Pancreas (tissue), 10 donors: ENCODE data around the gene HRH4. TPM values are rescaled to one million over a fixed set of nuclear protein-coding genes. Genes with fewer than 3 reads are reported as not detected.

Source experiments
- ATAC-seq, 4 donors: fragments of 200-7000 bp; cut with Tn5 transposase; one replicate each; pipeline versions ENCODE4 v1.8.0 to v1.9.1; 2020; ENCODE audit warnings: mild to moderate bottlenecking in 4 of 4, moderate library complexity in 4 of 4
- DNase-seq, 6 donors: peaks; one replicate each; pipeline ENCODE4 v3.0.0-alpha.2; 2020
- FAIRE-seq: peaks from 2 replicates; lab custom pipeline; 2012; peaks lifted over from hg19 to GRCh38; lab: Jason Lieb, UNC
- H3K27ac ChIP-seq, 4 donors: fragments of 200-600 bp; sonication (generic); 1 replicate in 3 of 4; 2 replicates in 1 of 4; pipeline versions ENCODE4 v1.5.0 to v1.8.0; 2020
- H3K27me3 ChIP-seq, 4 donors: fragments of 200-600 bp; one replicate each; pipeline ENCODE4 v1.8.0; 2021
- H3K36me3 ChIP-seq, 3 donors: fragments of 200-600 bp; sonication (generic) in 1 of 3; one replicate each; pipeline versions ENCODE4 v1.5.0 to v1.8.0; 2020 to 2021
- H3K4me1 ChIP-seq, 3 donors: fragments of 200-600 bp; one replicate each; pipeline ENCODE4 v1.8.0; 2021
- H3K4me3 ChIP-seq, 4 donors: fragments of 200-600 bp; sonication (generic) in 2 of 4; one replicate each; pipeline versions ENCODE4 v1.5.0 to v1.8.0; 2020 to 2021
- H3K9me3 ChIP-seq, 4 donors: fragments of 200-600 bp; one replicate each; pipeline ENCODE4 v1.8.0; 2021
- CTCF ChIP-seq, 4 donors: fragments of 200-600 bp; sonication (generic) in 3 of 4; IDR thresholded peaks; one replicate each; pipeline versions ENCODE4 v1.5.0 to v1.8.0; 2021; ENCODE audit warnings: antibody characterized with exemption in 4 of 4
- WGBS, 2 donors: extraction: QIAGEN DNeasy Blood & Tissue Kit; methylation state at CpG; one replicate each; pipeline ENCODE4 v1.1.7; 2013; 5-methylcytosine and 5-hydroxymethylcytosine counted together
- intact Hi-C, 3 donors: fragments of 100-400 bp; cut with DNase I; formaldehyde crosslinking; loops; one replicate each; pipeline versions ENCODE4 v1.11.1 to v1.14.2; 2022
- polyA plus RNA-seq, 2 donors: library from polyadenylated mRNA; stranded (reverse); fragments of 200-250 nt; gene quantifications; one replicate each; pipeline ENCODE4 v1.2.3, GENCODE V29; 2013
- total RNA-seq, 6 donors: library from RNA; stranded (reverse); fragmentation: NEBNext Ultra II Directional in 4 of 6; extraction: Animal tissue kit (Norgen Biotek cat#: 25700) in 4 of 6; gene quantifications; one replicate each; pipeline versions ENCODE4 v1.2.1 to v1.2.4, GENCODE V29; 2021 to 2023
- donor health status: healthy with polysubstance abuse.
- donor health status: DM: no; HTN: no; CAD: no; lungs with moderate emphysema.
- donor health status: DM: no; HTN: no; CAD: no.
- donor health status: control.
- donor health status: control.
- donor health status: Bipolar disorder and iron deficiency.
- donor health status: DM: yes; HTN: yes; CAD: no.
- donor health status: DM: no; HTN: no; CAD: no.
- donor health status: DM: no; HTN: no; CAD: no.
- donor health status: DM: yes; HTN: yes; CAD: no.

HRH4 gene
- total and polyA plus RNA-seq, 8 donors, result 0.06 TPM; not detected in 7

GRCh38 chr18:24428709-24429108 lies 31.7 kb upstream of the HRH4 start:
- Histone ChIP-seq H3K9me3 (no peaks in the 10 kb centered on the region), H3K4me3 (no peak overlapping the region), H3K27me3 (peaks cover 0 to 12% (median 2%) of the 10 kb centered on the region in 4 donors), H3K4me1 (no peaks in the 10 kb centered on the region), H3K36me3 (no peaks in the 10 kb centered on the region), H3K27ac (no peak overlapping the region)
- ATAC-seq (no peak), FAIRE-seq (no peak), DNase-seq (no peak)
- WGBS, 2 donors, result 68 to 74% methylated on average over 3 of the region's 3 CpGs
- intact Hi-C loops, result no loop called here
- no peak for TF ChIP-seq CTCF (IDR thresholded peaks at IDR 0.05)

DNA sequence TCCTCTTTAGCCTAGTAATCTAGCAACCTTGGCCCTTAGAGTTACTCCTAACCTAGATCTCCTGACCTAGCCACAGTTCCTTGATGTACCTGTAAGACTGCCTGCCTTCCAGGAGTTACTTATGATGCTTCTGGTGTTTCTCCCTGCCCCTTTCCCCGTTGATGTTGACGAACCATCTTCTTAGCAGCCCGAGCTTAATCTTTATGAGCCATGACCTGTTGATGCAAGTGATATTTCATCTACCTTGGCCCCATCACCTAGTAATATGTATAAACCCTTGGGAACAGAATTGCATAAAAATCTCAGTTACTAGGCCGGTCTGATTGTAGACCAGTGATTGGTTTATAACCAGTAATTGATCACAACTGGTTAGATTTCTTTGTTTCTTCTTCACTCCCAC lies 31.2 kb upstream of the HRH4 start:
- no peak for TF ChIP-seq CTCF (IDR thresholded peaks at IDR 0.05)
- Histone ChIP-seq H3K4me1 (no peaks in the 10 kb centered on the region), H3K27ac (no peak overlapping the region), H3K27me3 (peaks cover 0 to 9% (median 2%) of the 10 kb centered on the region in 4 donors), H3K36me3 (no peaks in the 10 kb centered on the region), H3K4me3 (no peak overlapping the region), H3K9me3 (no peaks in the 10 kb centered on the region)
- no peak for DNase-seq
- no peak for ATAC-seq
- FAIRE-seq, result no peak
- intact Hi-C loops, result no loop called here
- WGBS, 2 donors, result 94 to 97% methylated on average over 4 of the region's 4 CpGs

- no peaks in the 10 kb centered on the region for H3K27me3 ChIP-seq
- H3K4me1 ChIP-seq, result no peaks in the 10 kb centered on the region
- FAIRE-seq (no peak), ATAC-seq (no peak), DNase-seq (no peak)
- intact Hi-C loops, result no loop called here
- H3K4me3 ChIP-seq, result no peak overlapping the region
- 95 to 98% methylated on average over 3 of the region's 3 CpGs for WGBS, 2 donors
- TF ChIP-seq CTCF (IDR thresholded peaks at IDR 0.05), result no peak
- H3K36me3 ChIP-seq, result no peaks in the 10 kb centered on the region
- H3K27ac ChIP-seq, result no peak overlapping the region
- H3K9me3 ChIP-seq, result no peaks in the 10 kb centered on the region
Measured at GRCh38 chr18:24432618-24433017, 27.8 kb upstream of the HRH4 start.

GRCh38 chr18:24436939-24437338 lies 23.5 kb upstream of the HRH4 start:
- TF ChIP-seq CTCF (IDR thresholded peaks at IDR 0.05), result no peak
- Histone ChIP-seq H3K4me1 (no peaks in the 10 kb centered on the region), H3K9me3 (no peaks in the 10 kb centered on the region), H3K4me3 (no peak overlapping the region), H3K36me3 (peaks cover 0 to 22% (median 0%) of the 10 kb centered on the region in 3 donors), H3K27ac (no peak overlapping the region), H3K27me3 (no peaks in the 10 kb centered on the region)
- intact Hi-C loops, result no loop called here
- DNase-seq (no peak), ATAC-seq (no peak), FAIRE-seq (no peak)
- 95 to 100% methylated on average over 1 of the region's 1 CpG for WGBS, 2 donors

DNA sequence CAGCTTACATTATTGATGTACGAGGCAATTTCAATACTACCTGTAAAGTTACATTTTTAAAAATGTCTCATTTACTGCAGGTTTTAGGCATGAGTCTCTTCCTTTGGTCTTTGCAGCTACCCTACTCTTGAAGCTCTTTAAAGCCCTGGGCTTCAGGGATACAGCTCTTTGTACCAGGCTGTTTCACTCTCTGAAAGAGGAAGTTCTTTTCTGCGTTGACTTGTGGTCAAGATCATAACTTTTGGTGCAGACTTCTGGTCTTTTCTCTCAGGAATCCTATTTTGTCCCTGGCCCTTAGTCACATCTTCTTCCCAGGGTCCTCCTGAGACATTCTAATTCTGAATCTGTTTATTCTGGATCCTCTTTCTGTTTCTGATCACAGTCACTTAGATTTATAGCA lies 16.6 kb upstream of the HRH4 start:
- no peak for TF ChIP-seq CTCF (IDR thresholded peaks at IDR 0.05)
- intact Hi-C loops, result no loop called here
- Histone ChIP-seq H3K9me3 (no peaks in the 10 kb centered on the region), H3K4me3 (no peak overlapping the region), H3K27me3 (no peaks in the 10 kb centered on the region), H3K4me1 (no peaks in the 10 kb centered on the region), H3K36me3 (peaks cover 0 to 44% (median 15%) of the 10 kb centered on the region in 3 donors), H3K27ac (no peak overlapping the region)
- DNase-seq, result no peak
- FAIRE-seq, result no peak
- WGBS, 2 donors, result 82 to 89% methylated on average over 2 of the region's 2 CpGs
- no peak for ATAC-seq
